ENCODE measurements around the gene CCDC167.

CCDC167 gene

GRCh38 chr6:37489697-37490336 is 9.9 kb downstream of the CCDC167 start:
- DNase-seq (ENCODE audit: low spot score) = no peak

DNA sequence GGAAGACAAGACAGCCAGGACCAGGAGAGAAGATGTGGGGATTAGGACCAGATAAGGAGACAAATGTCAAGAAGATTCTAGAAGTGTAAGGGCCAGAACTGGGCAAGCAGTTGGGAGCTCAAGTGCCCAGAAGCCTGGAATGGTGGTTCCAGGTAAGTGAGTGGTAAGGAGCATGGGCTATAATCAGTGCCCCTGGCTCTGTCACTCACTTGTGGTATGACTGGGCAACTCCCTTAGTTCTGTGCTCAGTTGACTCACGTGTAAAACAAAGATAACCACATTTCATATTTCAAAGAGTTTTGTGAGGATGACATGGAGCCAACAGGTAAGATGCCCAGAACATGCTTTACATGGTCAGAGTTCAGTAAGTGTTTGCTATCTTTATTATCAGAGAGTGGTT is 11.2 kb downstream of the CCDC167 start:
- no peak for DNase-seq (ENCODE audit: low spot score)

DNA sequence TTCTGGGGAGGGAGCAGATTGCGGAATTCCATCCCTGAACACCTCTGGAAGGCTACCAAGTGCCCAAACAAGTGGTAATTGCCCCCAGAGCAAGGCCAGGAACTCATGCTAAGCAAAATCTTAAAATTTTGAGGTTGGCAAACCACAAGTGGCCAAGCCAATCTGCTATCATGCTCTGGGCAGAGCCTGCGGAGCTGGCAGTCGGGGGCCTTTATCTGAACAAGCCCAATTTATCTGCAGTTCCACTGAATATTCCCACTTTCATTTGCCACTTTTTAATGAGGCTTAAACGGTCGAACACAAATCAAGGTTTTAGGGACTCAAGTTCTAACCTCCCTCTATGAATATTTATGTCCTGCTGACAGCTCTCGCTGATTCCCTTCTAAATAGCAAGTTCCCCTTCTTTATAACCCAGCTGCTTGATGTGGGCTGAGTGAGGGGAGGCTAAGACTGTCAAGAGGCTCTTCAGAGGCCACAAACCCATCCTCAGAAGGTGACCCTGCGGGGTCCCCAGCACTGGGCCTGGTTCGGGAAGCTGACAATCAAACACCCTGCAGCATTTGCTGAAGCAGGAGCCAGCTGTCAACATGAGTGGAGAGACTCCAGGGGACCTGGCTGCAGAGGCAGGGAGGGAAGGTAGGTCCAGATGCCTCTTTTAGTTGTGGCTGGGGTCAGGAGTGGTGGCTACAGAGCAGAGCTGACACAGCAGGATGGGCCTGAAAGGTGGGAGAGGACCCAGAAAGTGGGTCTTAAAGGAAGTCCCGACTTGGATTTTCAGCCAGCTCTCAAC is 11.9 kb downstream of the CCDC167 start:
- DNase-seq (ENCODE audit: low spot score) = no peak

DNA sequence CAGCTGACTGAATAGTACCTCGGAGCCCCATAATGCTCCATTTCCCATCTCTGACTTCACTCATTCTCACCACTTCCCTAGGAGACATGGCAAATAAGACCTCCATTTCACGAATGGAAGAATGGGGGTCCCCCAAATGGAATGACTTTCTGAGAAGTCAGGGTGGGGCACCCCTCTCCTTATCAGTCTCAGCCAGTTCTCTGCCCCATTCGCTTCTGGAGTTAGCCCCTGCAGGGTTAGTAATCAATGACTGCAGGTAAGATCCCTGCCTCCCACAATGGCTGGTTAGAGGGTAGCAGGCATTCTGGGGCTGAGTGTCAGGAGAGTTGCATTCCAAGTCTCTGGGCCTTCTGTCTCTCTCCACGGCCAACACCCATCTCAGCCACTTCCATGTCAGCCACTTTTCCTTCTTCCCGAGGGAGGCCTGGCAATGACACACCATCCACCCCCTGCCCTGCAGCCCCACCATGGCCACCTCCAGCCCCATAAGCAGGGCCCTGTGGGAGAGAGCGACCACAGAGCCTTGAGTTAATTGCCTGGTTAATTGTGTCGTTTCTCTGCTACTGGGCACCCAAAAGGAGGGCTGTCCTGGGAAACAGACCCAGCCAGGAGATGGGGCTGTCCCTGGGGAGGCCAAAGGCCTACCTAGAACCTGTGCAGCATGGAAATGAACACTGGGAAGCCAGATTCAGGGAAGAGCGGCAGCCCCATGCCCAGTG is 13.4 kb downstream of the CCDC167 start:
- DNase-seq (ENCODE audit: low spot score) = no peak

- no peak for DNase-seq (ENCODE audit: low spot score)
Observed at GRCh38 chr6:37485291-37485702, 14.4 kb downstream of the CCDC167 start.

GRCh38 chr6:37484786-37485170 is 14.9 kb downstream of the CCDC167 start:
- no peak for DNase-seq (ENCODE audit: low spot score)

DNA sequence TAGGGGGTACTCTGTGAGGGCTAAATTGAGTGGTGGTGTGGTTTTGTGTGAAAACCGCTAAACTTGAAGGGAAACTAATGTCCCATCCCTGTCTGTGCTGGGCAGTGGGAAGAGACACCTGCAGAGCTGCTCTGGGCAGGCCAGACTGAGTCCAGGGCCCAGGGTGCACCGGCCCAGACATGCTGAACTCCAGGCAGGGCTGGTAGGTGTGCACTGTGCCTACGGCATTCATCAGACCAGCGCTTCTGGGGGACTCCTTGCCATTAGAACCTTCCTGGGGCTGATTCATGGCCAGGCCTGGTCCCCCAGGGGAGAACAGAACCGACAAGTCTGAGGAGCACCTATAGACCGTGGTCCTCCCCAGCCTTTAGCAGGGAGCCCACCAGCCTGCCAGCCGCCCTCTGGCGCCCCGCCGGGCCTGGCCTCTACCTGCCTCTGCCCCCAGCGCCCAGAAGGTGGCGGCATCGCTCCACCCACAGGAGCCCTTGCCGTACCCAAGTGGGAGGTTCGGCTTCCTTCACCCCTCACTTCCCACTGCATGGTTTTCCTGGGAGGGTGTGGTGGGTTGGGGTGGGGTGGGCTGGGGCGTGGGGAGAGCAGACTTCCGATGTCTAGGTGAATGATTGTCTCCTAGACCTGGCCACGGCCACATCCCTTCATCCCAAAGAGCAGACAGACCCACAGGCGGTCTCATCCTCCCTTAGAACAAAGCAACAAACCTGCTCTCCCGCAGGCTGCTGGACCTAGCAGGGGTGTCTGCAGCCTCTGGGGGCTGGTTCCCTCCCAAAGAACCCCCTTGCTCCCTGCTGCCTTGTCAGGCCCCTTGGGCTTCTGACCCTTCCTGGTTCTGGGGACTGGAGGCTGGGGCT is 15.5 kb downstream of the CCDC167 start:
- peak; percentile 85 for DNase-seq (ENCODE audit: low spot score)

GRCh38 chr6:37483252-37483901 is 16.3 kb downstream of the CCDC167 start:
- DNase-seq (ENCODE audit: low spot score) = peak; percentile 9

DNA sequence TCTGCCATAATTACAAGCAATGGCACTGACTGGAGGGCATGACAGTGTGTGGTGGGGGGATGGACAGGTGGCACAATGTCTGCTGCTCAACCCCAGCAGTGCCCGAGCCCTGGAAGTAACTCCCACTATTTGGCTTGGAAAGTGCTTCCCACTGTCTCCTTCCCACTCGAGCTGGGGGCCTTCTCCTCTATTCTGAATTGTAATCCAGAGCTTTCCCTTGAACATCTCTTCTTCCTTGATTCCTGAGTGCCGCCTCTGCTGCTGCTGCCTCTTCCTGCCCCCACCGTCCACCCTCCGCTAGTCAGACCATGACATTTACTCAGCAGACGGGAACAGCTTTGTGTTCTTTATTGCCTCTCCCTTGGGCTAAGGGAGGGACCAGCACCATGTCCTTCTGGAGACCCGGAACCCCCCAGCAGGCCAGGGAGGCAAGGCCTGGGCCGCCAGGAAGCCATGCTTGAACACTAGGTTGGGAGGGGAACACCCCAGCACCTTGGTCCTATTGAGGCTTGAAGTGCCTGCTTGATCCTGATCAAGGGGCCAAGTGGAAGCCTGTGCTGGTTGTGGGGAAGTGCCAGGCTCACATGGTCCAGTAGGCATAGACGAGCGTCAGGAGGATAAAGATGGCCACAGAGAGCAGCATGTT is 17.0 kb downstream of the CCDC167 start:
- no peak for DNase-seq (ENCODE audit: low spot score)

DNA sequence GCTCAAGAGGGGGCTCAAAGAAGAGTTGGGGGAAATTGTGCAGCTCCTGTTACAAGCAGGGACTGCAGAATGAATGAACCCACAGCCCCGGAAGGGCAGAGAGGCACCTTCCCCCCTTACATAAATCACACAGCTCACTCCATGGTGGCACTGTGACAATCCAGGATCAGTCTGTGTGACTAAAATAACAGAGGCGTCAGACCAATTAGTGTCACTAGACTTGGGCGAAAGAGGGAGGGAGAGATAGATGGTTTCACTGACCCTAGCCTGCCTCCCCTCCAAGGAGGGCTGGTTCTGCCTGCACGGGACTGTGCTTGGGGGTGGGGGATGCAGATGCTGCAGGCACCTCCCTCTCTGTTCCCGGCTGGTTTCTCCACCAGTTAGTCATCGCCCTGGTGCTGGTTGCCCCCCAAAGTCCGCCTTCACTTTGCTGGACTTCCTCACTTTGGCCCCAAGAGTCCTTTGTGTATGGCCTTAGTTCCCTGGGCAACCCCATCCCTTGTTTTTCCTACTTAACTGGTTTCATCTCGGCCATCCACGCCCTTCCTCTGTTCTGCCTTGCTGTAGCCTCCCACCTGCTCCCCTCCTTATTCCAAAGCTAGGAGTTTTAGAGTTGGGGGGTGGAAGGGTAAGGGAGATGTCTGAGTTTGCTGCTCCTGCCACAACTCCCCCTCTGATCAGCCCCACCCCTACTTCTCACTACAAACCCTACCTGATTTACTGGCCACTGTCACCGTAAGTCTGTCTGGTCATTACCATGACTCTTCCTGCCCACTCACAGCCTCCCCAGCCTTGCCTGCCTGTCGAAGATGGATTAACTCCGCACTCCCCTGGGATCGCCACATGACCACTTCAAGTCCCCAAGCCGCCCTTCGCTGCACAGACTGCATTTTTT is 17.7 kb downstream of the CCDC167 start:
- no peak for DNase-seq (ENCODE audit: low spot score)

- no peak for DNase-seq (ENCODE audit: low spot score)
Observed at GRCh38 chr6:37480951-37481534, 18.6 kb downstream of the CCDC167 start.

- DNase-seq (ENCODE audit: low spot score) = no peak
Observed at GRCh38 chr6:37480118-37480736, 19.5 kb downstream of the CCDC167 start.

DNA sequence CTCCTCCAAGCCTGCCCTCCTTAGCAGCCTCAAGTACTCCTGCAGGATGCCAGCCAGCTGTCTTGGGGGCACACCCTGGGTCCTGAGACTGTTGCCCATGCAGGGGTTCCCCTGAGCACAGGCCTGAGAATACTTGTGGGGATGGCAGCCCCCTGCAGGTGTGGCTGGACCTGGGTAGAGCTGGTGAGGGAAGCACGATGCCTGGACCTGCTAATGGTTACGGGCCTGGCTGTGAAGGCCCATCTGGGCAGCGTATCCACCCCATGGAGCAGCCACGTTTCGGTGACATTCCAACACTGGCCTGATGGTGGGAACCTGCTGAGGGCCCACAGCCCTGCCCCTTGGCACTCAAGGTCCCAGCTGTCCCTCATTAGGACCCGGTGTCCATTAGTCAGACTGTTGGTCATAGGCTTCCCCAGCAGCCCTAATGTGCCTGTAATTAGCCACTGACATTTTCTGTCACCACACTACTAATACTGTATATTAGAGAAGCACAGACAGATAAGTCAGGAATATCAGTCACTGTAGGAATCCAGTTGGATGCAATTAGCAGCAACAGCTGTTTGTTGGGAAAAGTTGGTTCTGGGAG is 20.3 kb downstream of the CCDC167 start:
- no peak for DNase-seq (ENCODE audit: low spot score)

- DNase-seq (ENCODE audit: low spot score) = no peak
Observed at GRCh38 chr6:37478827-37479226, 20.9 kb downstream of the CCDC167 start.

GRCh38 chr6:37477656-37478435 is 21.8 kb downstream of the CCDC167 start:
- DNase-seq (ENCODE audit: low spot score) = no peak

DNA sequence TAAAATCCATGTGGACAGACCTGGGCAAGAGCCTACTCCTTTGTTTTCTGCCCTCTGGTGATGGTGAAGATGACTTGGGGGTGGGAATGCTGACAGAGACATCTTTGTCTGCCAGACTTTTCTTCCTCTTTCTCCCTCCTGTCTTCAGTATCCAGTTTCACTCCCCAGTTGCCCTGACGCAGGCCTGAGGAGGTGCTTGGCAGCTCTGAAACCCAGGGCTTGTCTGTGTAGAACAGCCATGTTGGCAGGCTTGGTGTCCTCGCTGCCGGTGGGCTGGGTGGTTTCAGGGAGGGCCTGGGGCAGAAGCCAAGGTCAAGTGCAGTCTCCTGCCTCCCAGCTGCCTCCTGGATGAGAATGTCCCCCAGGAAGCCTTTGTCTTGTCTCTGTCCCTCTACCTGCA is 22.5 kb downstream of the CCDC167 start:
- DNase-seq (ENCODE audit: low spot score) = no peak

- no peak for DNase-seq (ENCODE audit: low spot score)
Observed at GRCh38 chr6:37474316-37474715, 25.4 kb downstream of the CCDC167 start.
